ENCODE measurements around the gene MBP. TPM values are rescaled to one million over a fixed set of nuclear protein-coding genes. Genes with fewer than 3 reads are reported as not detected.

MBP gene
- total and polyA plus RNA-seq, 2 of the 13 experiments (the other 11 are each of a cell fraction or from before 2014, with no cell fraction given): 5.0 to 8.5 TPM

- ChIA-PET CTCF (ENCODE audit: low intra/inter-chr PET ratio, low total read pairs) (no interaction called here), POLR2A (interaction anchor here (0.9 to 2.4 kb wide), 9 partner anchors 9 to 58 kb away, joined by 3 to 19 read pairs (median 4); partner anchors contain the start of gene MBP)
- H3K36me3 ChIP-seq (replicated peaks in 1 of 2; ENCODE audit: control insufficient read depth in 1 of 2, insufficient read depth in 2 of 2, low read length in 2 of 2): no peaks in the 10 kb centered on the region
- no peaks in the 10 kb centered on the region for H3K27me3 ChIP-seq (ENCODE audit: control insufficient read depth in 1 of 2, insufficient read depth in 2 of 2, low read length in 2 of 2)
- peak; percentile 93 for DNase-seq (ENCODE audit: low spot score)
- peak overlapping the region; percentile 35 for H2AFZ ChIP-seq (ENCODE audit: low read length)
- H3K9ac ChIP-seq (ENCODE audit: insufficient read depth, low read depth, low read length): peak overlapping the region; percentile 56
- WGBS (ENCODE audit: low lambda C conversion rate): 2% methylated on average over 5 of the region's 25 CpGs
- no peaks in the 10 kb centered on the region for H3K79me2 ChIP-seq (ENCODE audit: insufficient read depth, low read length)
- ATAC-seq: peak; percentile 95
- peak overlapping the region; percentile 19 to 64 (median 49); a peak in 5 of 6 replicates for H3K4me3 ChIP-seq (replicated peaks in 1 of 3; ENCODE audit: insufficient read depth in 1 of 3, low read depth in 2 of 3, low read length in 3 of 3)
- no peaks in the 10 kb centered on the region for H3K9me3 ChIP-seq (ENCODE audit: low read length)
- in situ Hi-C loops (cut with HindIII; ENCODE audit: extremely low pct_ligation_motif_present, low pct_unique_long_range_greater_than_20kb) (no loop called here), intact Hi-C loops (cut with micrococcal nuclease; ENCODE audit: unreplicated experiment) (loop anchor here (2.0 kb wide), 2 partner anchors 18 to 28 kb away; partner anchors contain the start of gene MBP)
- H3K27ac ChIP-seq (ENCODE audit: extremely low read length, insufficient read depth, low read length): peak overlapping the region; percentile 87
- H3K4me2 ChIP-seq (ENCODE audit: low read depth, low read length): peak overlapping the region; percentile 75
- H3K4me1 ChIP-seq (ENCODE audit: insufficient read depth, low read length): peaks cover 54% of the 10 kb centered on the region
- H4K20me1 ChIP-seq (ENCODE audit: insufficient read depth, low read length): no peaks in the 10 kb centered on the region
- FAIRE-seq: peak; percentile 93
- BruUV-seq (replicated peaks): TSS peak; percentile 57
- TF ChIP-seq ATAD3A (CRISPR knock-in tag; IDR thresholded peaks at IDR 0.05): no peak
- no peak for TF ChIP-seq ZNF674 (CRISPR knock-in tag; IDR thresholded peaks at IDR 0.05; ENCODE audit: low read depth)
- no peak for TF ChIP-seq EZH2 (conservative IDR thresholded peaks at IDR 0.05; ENCODE audit: low read depth, low read length)
- TF ChIP-seq, protein P1, sequence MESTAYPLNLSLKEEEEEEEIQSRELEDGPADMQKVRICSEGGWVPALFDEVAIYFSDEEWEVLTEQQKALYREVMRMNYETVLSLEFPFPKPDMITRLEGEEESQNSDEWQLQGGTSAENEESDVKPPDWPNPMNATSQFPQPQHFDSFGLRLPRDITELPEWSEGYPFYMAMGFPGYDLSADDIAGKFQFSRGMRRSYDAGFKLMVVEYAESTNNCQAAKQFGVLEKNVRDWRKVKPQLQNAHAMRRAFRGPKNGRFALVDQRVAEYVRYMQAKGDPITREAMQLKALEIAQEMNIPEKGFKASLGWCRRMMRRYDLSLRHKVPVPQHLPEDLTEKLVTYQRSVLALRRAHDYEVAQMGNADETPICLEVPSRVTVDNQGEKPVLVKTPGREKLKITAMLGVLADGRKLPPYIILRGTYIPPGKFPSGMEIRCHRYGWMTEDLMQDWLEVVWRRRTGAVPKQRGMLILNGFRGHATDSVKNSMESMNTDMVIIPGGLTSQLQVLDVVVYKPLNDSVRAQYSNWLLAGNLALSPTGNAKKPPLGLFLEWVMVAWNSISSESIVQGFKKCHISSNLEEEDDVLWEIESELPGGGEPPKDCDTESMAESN (CRISPR knock-in tag; conservative IDR thresholded peaks at IDR 0.05): peak; percentile 55
- TF ChIP-seq ZNF670 (CRISPR knock-in tag; IDR thresholded peaks at IDR 0.05; ENCODE audit: borderline replicate concordance): peak; percentile 84; the same call in 1 of the 2 replicates
- no peak for TF ChIP-seq RFX5 (IDR thresholded peaks at IDR 0.05; ENCODE audit: low read depth, low read length)
- TF ChIP-seq NAIF1 (CRISPR knock-in tag; IDR thresholded peaks at IDR 0.05; ENCODE audit: borderline replicate concordance): peak; percentile 60; the same call in 1 of the 2 replicates
- TF ChIP-seq PLSCR1 (CRISPR knock-in tag; IDR thresholded peaks at IDR 0.05; ENCODE audit: borderline replicate concordance): no peak
- TF ChIP-seq SRF (IDR thresholded peaks at IDR 0.05; ENCODE audit: low read depth, low read length): no peak
- TF ChIP-seq ESRRA (CRISPR knock-in tag; IDR thresholded peaks at IDR 0.05; ENCODE audit: low read depth): 0 out of 2 replicates have a peak, but pooled peaks have one; percentile 57
- 0 out of 2 replicates have a peak, but pooled peaks have one; percentile 73 for TF ChIP-seq ZNF468 (CRISPR knock-in tag; IDR thresholded peaks at IDR 0.05)
- no peak for TF ChIP-seq CHD2 (IDR thresholded peaks at IDR 0.05; ENCODE audit: low read depth, low read length)
- no peak for TF ChIP-seq PBX2 (CRISPR knock-in tag; IDR thresholded peaks at IDR 0.05)
- TF ChIP-seq CBFB (CRISPR knock-in tag; IDR thresholded peaks at IDR 0.05): no peak
- TF ChIP-seq ZNF431 (CRISPR knock-in tag; IDR thresholded peaks at IDR 0.05; ENCODE audit: borderline replicate concordance, low read depth): peak; percentile 49; the same call in 1 of the 2 replicates
- TF ChIP-seq BCL6 (CRISPR knock-in tag; IDR thresholded peaks at IDR 0.05): no peak; the same call in 1 of the 2 replicates
- no peak for TF ChIP-seq CHD4 (IDR thresholded peaks at IDR 0.05; ENCODE audit: borderline replicate concordance, low read length)
- no peak for TF ChIP-seq DMTF1 (CRISPR knock-in tag; IDR thresholded peaks at IDR 0.05)
Observed at GRCh38 chr18:77114415-77115191, 18.0 kb downstream of the MBP start.

All from HepG2 (cell line).